Measurements from ENCODE around the gene RAMP1. TPM values are rescaled to one million over a fixed set of nuclear protein-coding genes. Genes with fewer than 3 reads are reported as not detected.
"Not testable (repeated sequence)": the region's sequence is repeated elsewhere in the genome, so short reads cannot be mapped to it uniquely, and the experiment has no call there.

The RAMP1 gene
- total RNA-seq, 4 donors from 2014 or later: 1.3 to 50.8 (median 31.5) TPM

- DNase-seq (ENCODE audit: low spot score) (no peak), ATAC-seq (ENCODE audit: low FRiP score) (no peak)
- TF ChIP-seq, protein P1, sequence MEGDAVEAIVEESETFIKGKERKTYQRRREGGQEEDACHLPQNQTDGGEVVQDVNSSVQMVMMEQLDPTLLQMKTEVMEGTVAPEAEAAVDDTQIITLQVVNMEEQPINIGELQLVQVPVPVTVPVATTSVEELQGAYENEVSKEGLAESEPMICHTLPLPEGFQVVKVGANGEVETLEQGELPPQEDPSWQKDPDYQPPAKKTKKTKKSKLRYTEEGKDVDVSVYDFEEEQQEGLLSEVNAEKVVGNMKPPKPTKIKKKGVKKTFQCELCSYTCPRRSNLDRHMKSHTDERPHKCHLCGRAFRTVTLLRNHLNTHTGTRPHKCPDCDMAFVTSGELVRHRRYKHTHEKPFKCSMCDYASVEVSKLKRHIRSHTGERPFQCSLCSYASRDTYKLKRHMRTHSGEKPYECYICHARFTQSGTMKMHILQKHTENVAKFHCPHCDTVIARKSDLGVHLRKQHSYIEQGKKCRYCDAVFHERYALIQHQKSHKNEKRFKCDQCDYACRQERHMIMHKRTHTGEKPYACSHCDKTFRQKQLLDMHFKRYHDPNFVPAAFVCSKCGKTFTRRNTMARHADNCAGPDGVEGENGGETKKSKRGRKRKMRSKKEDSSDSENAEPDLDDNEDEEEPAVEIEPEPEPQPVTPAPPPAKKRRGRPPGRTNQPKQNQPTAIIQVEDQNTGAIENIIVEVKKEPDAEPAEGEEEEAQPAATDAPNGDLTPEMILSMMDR (IDR thresholded peaks at IDR 0.05): no peak
Measured at GRCh38 chr2:237824085-237824484, 35.3 kb upstream of the RAMP1 start.

GRCh38 chr2:237827421-237827987 lies 31.9 kb upstream of the RAMP1 start:
- DNase-seq (ENCODE audit: low spot score) (no peak), ATAC-seq (ENCODE audit: low FRiP score) (no peak)
- TF ChIP-seq, protein P1 (IDR thresholded peaks at IDR 0.05): no peak

DNA sequence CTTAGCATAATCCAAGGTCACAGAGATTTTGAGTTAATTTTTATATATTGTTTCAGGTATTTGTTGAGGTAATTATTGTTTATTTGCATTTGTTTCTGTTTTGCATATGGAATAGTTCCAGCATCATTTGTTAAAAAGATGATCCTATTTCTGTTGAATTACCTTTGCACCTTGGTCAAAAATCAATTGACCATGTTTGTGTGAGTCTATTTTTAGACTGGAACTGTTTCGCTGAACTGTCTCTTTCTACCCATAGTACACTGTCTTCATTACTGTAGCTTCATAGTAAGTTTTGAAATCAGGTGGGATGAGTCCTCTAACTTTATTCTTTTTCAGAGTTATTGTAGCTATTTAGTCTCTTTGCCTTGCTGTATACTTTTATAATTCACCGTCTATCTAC lies 28.9 kb upstream of the RAMP1 start:
- ATAC-seq (ENCODE audit: low FRiP score) (no peak), DNase-seq (ENCODE audit: low spot score) (no peak)
- TF ChIP-seq, protein P1 (IDR thresholded peaks at IDR 0.05): no peak

GRCh38 chr2:237833546-237833945 lies 25.9 kb upstream of the RAMP1 start:
- TF ChIP-seq, protein P1 (IDR thresholded peaks at IDR 0.05): no peak
- ATAC-seq (ENCODE audit: low FRiP score) (no peak), DNase-seq (ENCODE audit: low spot score) (no peak)

GRCh38 chr2:237835372-237835771 lies 24.1 kb upstream of the RAMP1 start:
- TF ChIP-seq, protein P1 (IDR thresholded peaks at IDR 0.05): no peak
- no peak for DNase-seq (ENCODE audit: low spot score)
- no peak for ATAC-seq (ENCODE audit: low FRiP score)

DNA sequence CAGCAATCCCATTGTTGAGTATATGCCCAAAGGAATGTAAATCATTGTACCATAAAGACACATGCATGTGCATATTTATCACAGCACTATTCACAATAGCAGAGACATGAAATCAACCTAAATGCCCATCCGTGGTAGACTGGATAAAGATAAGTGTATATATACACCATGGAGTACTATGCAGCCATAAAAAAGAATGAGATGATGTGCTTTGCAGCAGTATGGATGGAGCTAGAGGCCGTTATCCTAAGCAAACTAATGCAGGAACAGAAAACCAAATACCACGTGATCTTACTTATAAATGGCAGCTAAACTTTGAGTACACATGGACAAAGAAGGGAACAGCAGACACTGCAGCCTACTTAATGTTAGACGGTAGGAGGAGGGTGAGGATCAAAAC lies 18.4 kb upstream of the RAMP1 start:
- DNase-seq (ENCODE audit: low spot score) (no peak), ATAC-seq (ENCODE audit: low FRiP score) (no peak)
- TF ChIP-seq, protein P1 (IDR thresholded peaks at IDR 0.05): no peak

DNA sequence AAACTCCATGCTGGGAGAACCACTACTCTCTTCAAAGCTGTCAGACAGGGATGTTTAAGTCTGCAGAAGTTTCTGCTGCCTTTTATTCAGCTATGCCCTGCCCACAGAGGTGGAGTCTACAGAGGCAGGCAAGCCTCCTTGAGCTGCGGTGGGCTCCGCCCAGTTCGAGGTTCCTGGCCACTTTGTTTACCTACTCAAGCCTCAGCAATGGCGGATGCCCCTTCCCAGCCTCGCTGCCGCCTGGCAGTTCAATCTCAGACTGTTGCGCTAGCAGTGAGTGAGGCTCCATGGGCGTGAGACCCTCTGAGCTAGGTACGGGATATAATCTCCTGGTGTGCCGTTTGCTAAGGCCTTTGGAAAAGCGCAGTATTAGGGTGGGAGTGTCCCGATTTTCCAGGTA lies 10.5 kb upstream of the RAMP1 start:
- ATAC-seq (ENCODE audit: low FRiP score); DNase-seq (ENCODE audit: low spot score): not testable (repeated sequence)

Data from omental fat pad (tissue), 4 donors.